ENCODE data around the gene SRRM5. TPM values are rescaled to one million over a fixed set of nuclear protein-coding genes. Genes with fewer than 3 reads are reported as not detected.

Gene SRRM5
- total RNA-seq, 1 experiment from 2014 or later: 0.70 TPM

GRCh38 chr19:43562226-43562697, 49.6 kb upstream of the SRRM5 start:
- H3K27me3 Mint-ChIP-seq (ENCODE audit: low read depth): no peaks in the 10 kb centered on the region; the same call in 1 of the 2 replicates
- H3K4me1 Mint-ChIP-seq: no peaks in the 10 kb centered on the region
- no peak overlapping the region for H3K4me3 Mint-ChIP-seq
- Histone ChIP-seq H2BK20ac (ENCODE audit: low read depth, low read length, poor library complexity, severe bottlenecking) (no peak overlapping the region), H2BK120ac (ENCODE audit: low read depth, low read length, poor library complexity, severe bottlenecking) (no peak overlapping the region), H3K9me3 (ENCODE audit: control insufficient read depth, low read depth, low read length) (no peaks in the 10 kb centered on the region), H3T11ph (ENCODE audit: low read length) (no peak overlapping the region), H3K23me2 (ENCODE audit: insufficient read length, low read depth, low read length, poor library complexity, severe bottlenecking) (no peaks in the 10 kb centered on the region), H3K23ac (ENCODE audit: insufficient read length, low read depth, low read length) (no peak overlapping the region), H3K4me1 (ENCODE audit: insufficient read depth, low read length) (no peaks in the 10 kb centered on the region), H2BK15ac (ENCODE audit: low read depth, low read length) (no peak overlapping the region), H2BK5ac (ENCODE audit: insufficient read length, low read length) (no peak overlapping the region), H3K27ac (ENCODE audit: insufficient read length, low read depth, low read length) (no peak overlapping the region), H3K79me2 (ENCODE audit: insufficient read depth, low read length) (no peaks in the 10 kb centered on the region), H3K56ac (ENCODE audit: insufficient read length, low read depth, low read length) (no peak overlapping the region), H3K9ac (ENCODE audit: extremely low read depth, insufficient read length, low read length) (no peak overlapping the region), H4K5ac (ENCODE audit: insufficient read length, low read depth, low read length) (no peak overlapping the region), H2AFZ (ENCODE audit: low read length) (no peak overlapping the region), H3K4me2 (ENCODE audit: insufficient read depth, insufficient read length, low read length) (no peak overlapping the region), H2BK12ac (ENCODE audit: insufficient read length, low read depth, low read length) (no peak overlapping the region), H4K91ac (ENCODE audit: insufficient read length, low read depth, low read length) (no peak overlapping the region), H3K27me3 (ENCODE audit: insufficient read depth, low read length) (no peaks in the 10 kb centered on the region), H3K18ac (ENCODE audit: insufficient read length, low read depth, low read length) (no peak overlapping the region), H3K14ac (ENCODE audit: insufficient read depth, low read length) (no peak overlapping the region), H2AK5ac (ENCODE audit: insufficient read length, low read length) (no peak overlapping the region), H3K4ac (ENCODE audit: low read depth, low read length) (no peak overlapping the region), H4K8ac (replicated peaks; ENCODE audit: insufficient read length, low read depth, low read length) (no peak overlapping the region), H4K20me1 (ENCODE audit: control insufficient read depth, insufficient read depth, insufficient read length) (no peaks in the 10 kb centered on the region), H3K79me1 (ENCODE audit: insufficient read depth, low read depth, low read length, poor library complexity, severe bottlenecking) (no peaks in the 10 kb centered on the region)
- H3K9me3 Mint-ChIP-seq: no peaks in the 10 kb centered on the region
- peak overlapping the region in 1 of 3 experiments; percentile 56; a peak in 1 of 7 replicates for H3K27ac Mint-ChIP-seq
- DNase-seq: no peak
- peaks cover 6 to 34% (median 22%) of the 10 kb centered on the region in 3 experiments; a peak in 6 of 7 replicates for H3K36me3 Mint-ChIP-seq (ENCODE audit: insufficient read depth in 1 of 3, low read depth in 3 of 3)
- no CpG with 5 or more reads among the region's 6 CpGs for WGBS (ENCODE audit: extremely low coverage, insufficient read length, low lambda C conversion rate)
- no peak for TF ChIP-seq CTCF (conservative IDR thresholded peaks at IDR 0.05)
